ENCODE measurements around the gene STAT4. TPM values are rescaled to one million over a fixed set of nuclear protein-coding genes. Genes with fewer than 3 reads are reported as not detected.

STAT4 gene
- total RNA-seq, 2 experiments from 2014 or later, result 70.8 to 72.2 TPM

- ChIA-PET POLR2A (interaction anchor here (2.2 to 5.1 kb wide), 5 partner anchors 43 to 615 kb away, joined by 6 to 43 read pairs (median 16); partner anchors contain the start of genes NABP1 and STAT4), CTCF (interaction anchor here (0.7 to 6.7 kb wide), 7 partner anchors 12 to 95 kb away, joined by 3 to 72 read pairs (median 4); no protein-coding TSS in a partner anchor)
- DNase-seq (no peak), ATAC-seq (no peak)
- TF ChIP-seq CTCF (IDR thresholded peaks at IDR 0.05), result no peak
- intact Hi-C loops (cut with micrococcal nuclease), result no loop called here
- peaks cover 77% of the 10 kb centered on the region for H3K4me1 Mint-ChIP-seq (ENCODE audit: low read depth)
- H3K9me3 Mint-ChIP-seq, result no peaks in the 10 kb centered on the region
- H3K4me3 Mint-ChIP-seq, result peak overlapping the region; percentile 43
- peaks cover 66% of the 10 kb centered on the region for H3K36me3 Mint-ChIP-seq (ENCODE audit: low read depth)
- peak overlapping the region; percentile 72 for H3K27ac Mint-ChIP-seq
- H3K27me3 Mint-ChIP-seq, result no peaks in the 10 kb centered on the region
These were observed 87.2 kb downstream of the STAT4 start for GRCh38 chr2:191063584-191063983.

- Mint-ChIP-seq H3K36me3 (ENCODE audit: low read depth) (peaks cover 64% of the 10 kb centered on the region), H3K9me3 (no peaks in the 10 kb centered on the region), H3K27ac (peak overlapping the region; percentile 92), H3K4me3 (peak overlapping the region; percentile 25), H3K27me3 (no peaks in the 10 kb centered on the region), H3K4me1 (ENCODE audit: low read depth) (peaks cover 64% of the 10 kb centered on the region)
- peak; percentile 38 for ATAC-seq
- CTCF ChIA-PET, result interaction anchor here (1.0 to 6.7 kb wide), 9 partner anchors 9 to 104 kb away, joined by 3 to 72 read pairs (median 8); no protein-coding TSS in a partner anchor
- TF ChIP-seq CTCF (IDR thresholded peaks at IDR 0.05), result no peak
- intact Hi-C loops (cut with micrococcal nuclease), result no loop called here
- DNase-seq, result peak; percentile 56
- POLR2A ChIA-PET, result interaction anchor here (0.7 to 5.1 kb wide), 9 partner anchors 41 to 132 kb away, joined by 3 to 30 read pairs (median 4); partner anchors contain the start of gene STAT4
These were observed 89.3 kb downstream of the STAT4 start for GRCh38 chr2:191061381-191061980.

- DNase-seq (no peak), ATAC-seq (peak; percentile 54)
- H3K4me3 Mint-ChIP-seq, result no peak overlapping the region
- H3K9me3 Mint-ChIP-seq, result no peaks in the 10 kb centered on the region
- intact Hi-C loops (cut with micrococcal nuclease), result loop anchor here (10.0 kb wide), 1 partner anchor 465 kb away; no protein-coding TSS in a partner anchor
- TF ChIP-seq CTCF (IDR thresholded peaks at IDR 0.05), result no peak
- CTCF ChIA-PET, result interaction anchor here (0.9 to 16.6 kb wide), 4 partner anchors 9 to 102 kb away, joined by 3 to 643 read pairs (median 6); no protein-coding TSS in a partner anchor
- peaks cover 57% of the 10 kb centered on the region for H3K36me3 Mint-ChIP-seq (ENCODE audit: low read depth)
- POLR2A ChIA-PET, result interaction anchor here (1.0 to 1.6 kb wide), 2 partner anchors 48 to 91 kb away, joined by 4 to 6 read pairs; partner anchors contain the start of gene STAT4
- H3K27ac Mint-ChIP-seq, result peak overlapping the region; percentile 17
- peaks cover 66% of the 10 kb centered on the region for H3K4me1 Mint-ChIP-seq (ENCODE audit: low read depth)
- no peaks in the 10 kb centered on the region for H3K27me3 Mint-ChIP-seq
These were observed 91.5 kb downstream of the STAT4 start for GRCh38 chr2:191059308-191059707.

- Mint-ChIP-seq H3K4me3 (no peak overlapping the region), H3K4me1 (ENCODE audit: low read depth) (peaks cover 41% of the 10 kb centered on the region), H3K27ac (peak overlapping the region; percentile 85), H3K9me3 (no peaks in the 10 kb centered on the region), H3K36me3 (ENCODE audit: low read depth) (peaks cover 39% of the 10 kb centered on the region), H3K27me3 (no peaks in the 10 kb centered on the region)
- intact Hi-C loops (cut with micrococcal nuclease), result loop anchor here (10.0 kb wide), 1 partner anchor 469 kb away; no protein-coding TSS in a partner anchor
- DNase-seq, result peak; percentile 34
- ATAC-seq, result peak; percentile 73
- ChIA-PET POLR2A (no interaction called here), CTCF (interaction anchor here (16.6 kb wide), 1 partner anchor 105 kb away, joined by 643 read pairs; no protein-coding TSS in a partner anchor)
- TF ChIP-seq CTCF (IDR thresholded peaks at IDR 0.05), result no peak
These were observed 94.6 kb downstream of the STAT4 start for GRCh38 chr2:191056228-191056627.

GRCh38 chr2:191053256-191053655, 97.5 kb downstream of the STAT4 start:
- ATAC-seq (no peak), DNase-seq (no peak)
- H3K4me1 Mint-ChIP-seq (ENCODE audit: low read depth), result peaks cover 27% of the 10 kb centered on the region
- no peaks in the 10 kb centered on the region for H3K27me3 Mint-ChIP-seq
- TF ChIP-seq CTCF (IDR thresholded peaks at IDR 0.05), result no peak
- POLR2A ChIA-PET, result interaction anchor here (0.6 to 3.4 kb wide), 5 partner anchors 9 to 177 kb away, joined by 3 to 19 read pairs (median 4); no protein-coding TSS in a partner anchor
- CTCF ChIA-PET, result interaction anchor here (0.8 to 16.6 kb wide), 32 partner anchors 11 to 468 kb away, joined by 3 to 643 read pairs (median 7); partner anchors contain the start of genes STAT1 and STAT4
- H3K36me3 Mint-ChIP-seq (ENCODE audit: low read depth), result peaks cover 23% of the 10 kb centered on the region
- H3K27ac Mint-ChIP-seq, result no peak overlapping the region
- no peaks in the 10 kb centered on the region for H3K9me3 Mint-ChIP-seq
- no peak overlapping the region for H3K4me3 Mint-ChIP-seq
- intact Hi-C loops (cut with micrococcal nuclease), result loop anchor here (10.0 kb wide), 1 partner anchor 472 kb away; no protein-coding TSS in a partner anchor

Data from activated CD8-positive, alpha-beta T cell treated with anti-CD3 and anti-CD28 coated beads for 36 hours (primary cell).